GM08714 (cell line): ENCODE results near the gene ARID1A.

Experiments
- H3K4me3 ChIP-seq: fragments of 200-500 bp; sonication (Bioruptor generic); 2 replicates; pipeline ENCODE4 v1.5.1; 2014; ENCODE audit warnings: mild to moderate bottlenecking, low read length, inconsistent platforms
- ZNF274 ChIP-seq: IDR thresholded peaks from 2 replicates; pipeline ENCODE4 v1.6.1; 2012; ENCODE audit warnings: mild to moderate bottlenecking, low read depth, low read length

The ARID1A gene

GRCh38 chr1:26693599-26694572 lies 1.9 kb upstream of the ARID1A start:
- peak overlapping the region; percentile 72 for H3K4me3 ChIP-seq
- TF ChIP-seq ZNF274 = no peak

- peak overlapping the region; percentile 72 for H3K4me3 ChIP-seq
- TF ChIP-seq ZNF274 = no peak
These were observed 1.0 kb upstream of the ARID1A start for GRCh38 chr1:26694638-26695355.

GRCh38 chr1:26696119-26696653 lies 371 bp downstream of the ARID1A start:
- no peak for TF ChIP-seq ZNF274
- peak overlapping the region; percentile 86 for H3K4me3 ChIP-seq

GRCh38 chr1:26696654-26697430 lies 1.0 kb downstream of the ARID1A start:
- H3K4me3 ChIP-seq = peak overlapping the region; percentile 86
- no peak for TF ChIP-seq ZNF274

GRCh38 chr1:26697431-26697977 lies 1.7 kb downstream of the ARID1A start:
- H3K4me3 ChIP-seq = peak overlapping the region; percentile 86
- TF ChIP-seq ZNF274 = no peak

- TF ChIP-seq ZNF274 = no peak
- H3K4me3 ChIP-seq = peak overlapping the region; percentile 86
These were observed 2.4 kb downstream of the ARID1A start for GRCh38 chr1:26697978-26698849.

- TF ChIP-seq ZNF274 = no peak
- H3K4me3 ChIP-seq = peak overlapping the region; percentile 74
These were observed 4.9 kb downstream of the ARID1A start for GRCh38 chr1:26700711-26701110.

- no peak for TF ChIP-seq ZNF274
- H3K4me3 ChIP-seq = peak overlapping the region; percentile 65
These were observed 5.6 kb downstream of the ARID1A start for GRCh38 chr1:26701266-26701994.

- H3K4me3 ChIP-seq = peak overlapping the region; percentile 65; the same call in 1 of the 2 replicates
These were observed 6.3 kb downstream of the ARID1A start for GRCh38 chr1:26701995-26702679.

GRCh38 chr1:26702680-26703038 lies 6.8 kb downstream of the ARID1A start:
- peak overlapping the region; percentile 65; the same call in 1 of the 2 replicates for H3K4me3 ChIP-seq
- TF ChIP-seq ZNF274 = no peak

More at GRCh38 chr1:26701995-26702679, 6.3 kb downstream of the ARID1A start:
- TF ChIP-seq ZNF274 = no peak

GRCh38 chr1:26703478-26703877 lies 7.7 kb downstream of the ARID1A start:
- H3K4me3 ChIP-seq = no peak overlapping the region; the same call in 1 of the 2 replicates
- no peak for TF ChIP-seq ZNF274
